ENCODE data around the gene SSBP2. TPM values are rescaled to one million over a fixed set of nuclear protein-coding genes. Genes with fewer than 3 reads are reported as not detected.
A peak's percentile ranks its signal among the peaks of the same experiment; 100 is the strongest.

Gene SSBP2
- total RNA-seq (57.1 TPM), polyA plus RNA-seq (ENCODE audit: insufficient read depth, low read depth, low replicate concordance) (17.0 TPM)
- long read RNA-seq, donor 1, full-length matches to known transcripts: 8 of 8 reads
- long read RNA-seq, donor 1, partial matches to known transcripts: 0 of 8 reads
- long read RNA-seq, donor 1, other reads (novel, unspliced or antisense): 0 of 8 reads
- long read RNA-seq, donor 2, full-length matches to known transcripts: 9 of 16 reads
- long read RNA-seq, donor 2, partial matches to known transcripts: 7 of 16 reads
- long read RNA-seq, donor 2, other reads (novel, unspliced or antisense): 0 of 16 reads
- long read RNA-seq, donor 3, full-length matches to known transcripts: 18 of 18 reads
- long read RNA-seq, donor 3, partial matches to known transcripts: 0 of 18 reads
- long read RNA-seq, donor 3, other reads (novel, unspliced or antisense): 0 of 18 reads
- long read RNA-seq, donor 4, full-length matches to known transcripts: 10 of 10 reads
- long read RNA-seq, donor 4, partial matches to known transcripts: 0 of 10 reads
- long read RNA-seq, donor 4, other reads (novel, unspliced or antisense): 0 of 10 reads
- long read RNA-seq, donor 5, full-length matches to known transcripts: 1 of 1 reads
- long read RNA-seq, donor 5, partial matches to known transcripts: 0 of 1 reads
- long read RNA-seq, donor 5, other reads (novel, unspliced or antisense): 0 of 1 reads
- long read RNA-seq, donor 6, full-length matches to known transcripts: 22 of 22 reads
- long read RNA-seq, donor 6, partial matches to known transcripts: 0 of 22 reads
- long read RNA-seq, donor 6, other reads (novel, unspliced or antisense): 0 of 22 reads
- long read RNA-seq, donor 7, full-length matches to known transcripts: 23 of 30 reads
- long read RNA-seq, donor 7, partial matches to known transcripts: 3 of 30 reads
- long read RNA-seq, donor 7, other reads (novel, unspliced or antisense): 4 of 30 reads
- long read RNA-seq, donor 8, full-length matches to known transcripts: 8 of 13 reads
- long read RNA-seq, donor 8, partial matches to known transcripts: 5 of 13 reads
- long read RNA-seq, donor 8, other reads (novel, unspliced or antisense): 0 of 13 reads
- long read RNA-seq, donor 9, full-length matches to known transcripts: 7 of 7 reads
- long read RNA-seq, donor 9, partial matches to known transcripts: 0 of 7 reads
- long read RNA-seq, donor 9, other reads (novel, unspliced or antisense): 0 of 7 reads
- long read RNA-seq, donor 10, full-length matches to known transcripts: 11 of 11 reads
- long read RNA-seq, donor 10, partial matches to known transcripts: 0 of 11 reads
- long read RNA-seq, donor 10, other reads (novel, unspliced or antisense): 0 of 11 reads

DNA sequence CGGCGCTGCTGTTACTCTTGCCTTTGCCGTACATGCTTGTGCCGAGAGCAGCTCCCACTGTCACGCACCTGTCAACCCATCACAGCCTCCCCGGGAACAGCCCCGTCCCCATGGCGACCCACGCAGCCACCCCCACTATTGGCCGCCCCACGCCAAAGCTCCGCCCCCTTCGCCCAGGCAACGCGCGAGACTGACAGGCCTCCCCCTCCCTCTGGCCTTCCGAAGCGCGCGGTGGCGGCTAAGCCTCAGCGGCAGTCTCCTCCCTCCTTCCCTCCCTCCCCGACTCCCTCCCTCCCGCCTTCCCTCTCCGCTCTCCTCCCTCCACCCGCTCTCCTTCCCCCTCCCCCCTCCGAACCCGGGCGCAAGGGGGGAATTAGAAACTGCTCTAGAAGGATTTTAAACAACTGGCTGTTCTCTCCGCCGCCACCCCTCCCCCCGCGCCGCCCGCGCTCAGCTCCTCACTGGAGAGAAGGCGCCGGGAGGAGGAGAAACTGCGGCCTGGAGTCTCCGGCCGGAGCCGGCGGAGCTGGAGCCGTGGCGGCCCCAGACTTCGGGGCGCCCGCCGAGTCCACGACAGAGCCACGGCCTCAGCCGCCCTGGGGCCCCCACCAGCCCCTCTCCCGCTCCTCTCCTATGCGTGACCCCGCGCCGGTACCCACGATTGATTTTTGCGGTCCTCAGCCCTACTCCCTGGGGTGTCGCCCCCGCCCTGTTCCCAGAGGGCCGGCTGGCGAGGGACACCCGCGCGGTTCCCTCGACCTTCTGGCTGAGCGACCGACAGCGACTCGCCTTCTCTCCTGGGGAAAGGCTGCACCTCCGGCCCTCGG, at the start of gene SSBP2:
TSS of gene SSBP2 (minus strand) at position 89 of the 827 bp plus-strand sequence. CDS start at position 34, 55 bp downstream.
- DNase-seq: peak; percentile 99 to 100 (median 100)
- peak within 1 kb of the TSS; percentile 73 to 90 (median 84) for H3K4me3 ChIP-seq (ENCODE audit: low read length in 3 of 3)
- no peaks in the 10 kb centered on the region for H3K36me3 ChIP-seq (ENCODE audit: control insufficient read depth in 2 of 3, insufficient read depth in 3 of 3, low read length in 3 of 3)
- H3K4me1 ChIP-seq (ENCODE audit: control insufficient read depth in 2 of 3, insufficient read depth in 2 of 3, low read depth in 1 of 3, low read length in 3 of 3): peaks cover 0 to 13% (median 2%) of the 10 kb centered on the region in 3 donors
- intact Hi-C loops (cut with DNase I): loop anchor here (5.0 kb wide), 1 partner anchor 101 kb away; no protein-coding TSS in a partner anchor
- H3K27ac ChIP-seq (ENCODE audit: low read depth in 2 of 2, low read length in 2 of 2): peak within 1 kb of the TSS; percentile 90 to 92
- H3K27me3 ChIP-seq (ENCODE audit: control insufficient read depth, insufficient read depth, low read length): no peaks in the 10 kb centered on the region
- TF ChIP-seq, protein P1, sequence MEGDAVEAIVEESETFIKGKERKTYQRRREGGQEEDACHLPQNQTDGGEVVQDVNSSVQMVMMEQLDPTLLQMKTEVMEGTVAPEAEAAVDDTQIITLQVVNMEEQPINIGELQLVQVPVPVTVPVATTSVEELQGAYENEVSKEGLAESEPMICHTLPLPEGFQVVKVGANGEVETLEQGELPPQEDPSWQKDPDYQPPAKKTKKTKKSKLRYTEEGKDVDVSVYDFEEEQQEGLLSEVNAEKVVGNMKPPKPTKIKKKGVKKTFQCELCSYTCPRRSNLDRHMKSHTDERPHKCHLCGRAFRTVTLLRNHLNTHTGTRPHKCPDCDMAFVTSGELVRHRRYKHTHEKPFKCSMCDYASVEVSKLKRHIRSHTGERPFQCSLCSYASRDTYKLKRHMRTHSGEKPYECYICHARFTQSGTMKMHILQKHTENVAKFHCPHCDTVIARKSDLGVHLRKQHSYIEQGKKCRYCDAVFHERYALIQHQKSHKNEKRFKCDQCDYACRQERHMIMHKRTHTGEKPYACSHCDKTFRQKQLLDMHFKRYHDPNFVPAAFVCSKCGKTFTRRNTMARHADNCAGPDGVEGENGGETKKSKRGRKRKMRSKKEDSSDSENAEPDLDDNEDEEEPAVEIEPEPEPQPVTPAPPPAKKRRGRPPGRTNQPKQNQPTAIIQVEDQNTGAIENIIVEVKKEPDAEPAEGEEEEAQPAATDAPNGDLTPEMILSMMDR (IDR thresholded peaks at IDR 0.05; ENCODE audit: borderline replicate concordance, extremely low read depth, insufficient read depth): no peak
- H3K9me3 ChIP-seq (ENCODE audit: control insufficient read depth in 2 of 3, insufficient read depth in 1 of 3, low read length in 3 of 3): no peaks in the 10 kb centered on the region
- peak within 1 kb of the TSS; percentile 46 to 86 (median 60) for H3K9ac ChIP-seq (ENCODE audit: low read length in 3 of 3)
- no peak for FAIRE-seq

DNA sequence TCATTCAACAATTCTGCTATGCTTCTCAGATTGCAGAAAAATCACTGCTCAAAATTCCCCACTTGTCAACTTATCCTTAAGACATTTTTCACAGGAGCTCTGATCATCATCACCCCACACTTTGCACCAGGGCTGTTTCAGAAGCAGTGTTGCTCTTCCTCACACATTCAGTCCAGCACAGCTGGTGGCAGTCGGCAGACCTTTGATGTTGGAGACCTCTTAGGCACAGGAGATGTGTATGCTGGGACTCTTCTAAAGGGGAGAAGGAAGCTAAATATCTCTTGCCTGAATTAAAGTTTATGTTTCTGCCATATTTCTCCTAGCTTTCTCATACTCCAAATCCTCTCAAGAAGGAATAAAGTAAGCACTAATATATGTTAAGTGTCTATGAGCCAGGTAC, 44.8 kb upstream of the SSBP2 start:
- no peaks in the 10 kb centered on the region for H3K27me3 ChIP-seq (ENCODE audit: control insufficient read depth, insufficient read depth, low read length)
- no peaks in the 10 kb centered on the region for H3K36me3 ChIP-seq (ENCODE audit: control insufficient read depth in 2 of 3, insufficient read depth in 3 of 3, low read length in 3 of 3)
- TF ChIP-seq, protein P1 (IDR thresholded peaks at IDR 0.05; ENCODE audit: borderline replicate concordance, extremely low read depth, insufficient read depth): no peak
- H3K4me1 ChIP-seq (ENCODE audit: control insufficient read depth in 2 of 3, insufficient read depth in 2 of 3, low read depth in 1 of 3, low read length in 3 of 3): no peaks in the 10 kb centered on the region
- no peaks in the 10 kb centered on the region for H3K9me3 ChIP-seq (ENCODE audit: control insufficient read depth in 2 of 3, insufficient read depth in 1 of 3, low read length in 3 of 3)
- H3K9ac ChIP-seq (ENCODE audit: low read length in 3 of 3): no peak overlapping the region
- no peak overlapping the region for H3K4me3 ChIP-seq (ENCODE audit: low read length in 3 of 3)
- H3K27ac ChIP-seq (ENCODE audit: low read depth in 2 of 2, low read length in 2 of 2): no peak overlapping the region
- no peak for DNase-seq
- FAIRE-seq: no peak
- intact Hi-C loops (cut with DNase I): no loop called here

DNA sequence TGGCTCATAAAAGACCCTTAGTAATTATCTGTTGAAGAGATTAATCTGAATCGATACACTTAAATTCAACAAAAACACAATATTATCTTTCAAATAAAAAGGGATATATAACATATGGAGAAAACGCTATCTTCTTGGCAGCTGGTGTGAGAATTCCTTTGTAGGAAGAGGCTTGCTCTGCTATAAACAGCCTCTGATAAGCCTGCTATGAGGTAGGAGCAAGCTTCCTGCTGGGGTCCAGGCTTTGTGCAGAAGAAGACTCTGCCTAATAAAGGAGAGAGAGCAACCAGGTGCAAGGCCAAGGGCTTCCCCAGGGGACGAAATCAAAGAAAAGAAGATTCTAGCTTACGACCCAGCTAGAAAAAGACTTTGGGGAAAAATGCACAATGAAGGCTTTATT, 43.3 kb upstream of the SSBP2 start:
- H3K4me3 ChIP-seq (ENCODE audit: low read length in 3 of 3): no peak overlapping the region
- TF ChIP-seq, protein P1 (IDR thresholded peaks at IDR 0.05; ENCODE audit: borderline replicate concordance, extremely low read depth, insufficient read depth): no peak
- DNase-seq (peak in 1 of 5 donors; percentile 37), FAIRE-seq (no peak)
- H3K9me3 ChIP-seq (ENCODE audit: control insufficient read depth in 2 of 3, insufficient read depth in 1 of 3, low read length in 3 of 3): no peaks in the 10 kb centered on the region
- intact Hi-C loops (cut with DNase I): no loop called here
- no peaks in the 10 kb centered on the region for H3K27me3 ChIP-seq (ENCODE audit: control insufficient read depth, insufficient read depth, low read length)
- H3K36me3 ChIP-seq (ENCODE audit: control insufficient read depth in 2 of 3, insufficient read depth in 3 of 3, low read length in 3 of 3): no peaks in the 10 kb centered on the region
- no peaks in the 10 kb centered on the region for H3K4me1 ChIP-seq (ENCODE audit: control insufficient read depth in 2 of 3, insufficient read depth in 2 of 3, low read depth in 1 of 3, low read length in 3 of 3)
- H3K9ac ChIP-seq (ENCODE audit: low read length in 3 of 3): no peak overlapping the region
- H3K27ac ChIP-seq (ENCODE audit: low read depth in 2 of 2, low read length in 2 of 2): no peak overlapping the region
